Measurements from ENCODE around the gene PDE4DIP. TPM values are rescaled to one million over a fixed set of nuclear protein-coding genes. Genes with fewer than 3 reads are reported as not detected.
"Not testable (repeated sequence)": the region's sequence is repeated elsewhere in the genome, so short reads cannot be mapped to it uniquely, and the experiment has no call there.

Gene PDE4DIP
- total RNA-seq, 1 donor from 2014 or later = 163 TPM

GRCh38 chr1:148921047-148921446, 76.8 kb downstream of the PDE4DIP start:
- H3K4me3 ChIP-seq; H3K4me1 ChIP-seq; H3K27me3 ChIP-seq; H3K36me3 ChIP-seq; DNase-seq; intact Hi-C loops (cut with DNase I); ATAC-seq; H3K9me3 ChIP-seq; H3K27ac ChIP-seq: not testable (repeated sequence)

DNA sequence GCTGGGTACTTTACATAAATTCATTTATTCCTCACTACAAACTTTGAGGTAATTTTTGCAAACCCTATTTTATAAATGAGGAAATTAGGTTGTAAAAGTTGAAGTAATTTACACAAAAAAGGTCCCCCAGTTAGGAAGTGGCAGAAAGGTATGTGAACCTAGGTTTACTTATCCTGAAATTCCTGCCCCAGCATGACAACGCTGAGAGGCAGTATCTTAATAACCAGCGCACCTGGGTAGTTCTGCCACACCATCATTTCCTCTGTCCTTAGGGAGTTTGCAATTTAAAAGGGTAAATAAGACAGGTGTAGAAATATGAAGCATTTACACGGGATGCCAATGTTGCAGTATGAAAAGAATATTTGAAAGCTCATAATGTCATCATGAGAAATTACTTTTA, 79.6 kb downstream of the PDE4DIP start:
- H3K27ac ChIP-seq; H3K4me3 ChIP-seq; intact Hi-C loops (cut with DNase I); H3K4me1 ChIP-seq; H3K9me3 ChIP-seq; ATAC-seq; H3K36me3 ChIP-seq; DNase-seq; H3K27me3 ChIP-seq: not testable (repeated sequence)

DNA sequence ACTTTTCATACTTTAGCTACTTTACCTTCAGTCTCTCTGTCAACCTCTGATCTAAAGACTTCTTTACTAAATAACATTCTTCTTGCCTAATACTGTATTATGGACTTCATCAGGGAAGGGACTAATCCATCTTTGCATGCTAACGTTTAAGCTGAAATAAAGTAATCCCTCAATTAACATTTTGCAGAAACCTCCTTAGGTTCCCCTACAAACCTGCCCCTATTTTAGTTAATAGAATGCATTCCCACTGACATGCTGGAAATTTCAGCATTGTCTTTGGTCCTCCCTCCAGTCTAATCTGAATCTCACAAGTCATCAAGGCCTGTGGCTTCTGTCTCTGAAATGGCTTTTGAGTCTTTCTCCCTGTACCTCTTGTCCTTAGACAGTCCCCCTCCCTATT, 83.4 kb downstream of the PDE4DIP start:
- intact Hi-C loops (cut with DNase I); H3K27ac ChIP-seq; H3K9me3 ChIP-seq; H3K36me3 ChIP-seq; ATAC-seq; H3K27me3 ChIP-seq; H3K4me1 ChIP-seq; H3K4me3 ChIP-seq; DNase-seq: not testable (repeated sequence)

DNA sequence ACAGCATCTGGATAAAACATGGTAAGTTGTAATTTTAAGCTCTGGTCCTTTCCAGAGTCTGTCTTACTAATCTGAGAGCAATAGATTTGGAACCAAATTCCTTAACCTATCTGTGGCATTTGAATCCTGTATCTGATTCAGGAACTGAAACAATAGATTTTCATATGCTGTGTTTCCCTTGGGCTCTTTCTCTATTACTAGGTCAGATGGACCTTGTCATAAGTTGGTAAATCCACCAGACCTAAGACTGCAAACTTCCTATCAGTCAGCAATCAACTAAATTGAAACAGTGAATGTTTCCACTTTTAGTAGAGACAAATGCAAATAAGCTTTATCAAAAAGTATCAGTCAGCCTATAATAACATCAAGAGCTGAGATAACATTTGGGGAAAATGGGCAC, 85.0 kb downstream of the PDE4DIP start:
- H3K36me3 ChIP-seq; ATAC-seq; H3K4me3 ChIP-seq; DNase-seq; H3K4me1 ChIP-seq; H3K9me3 ChIP-seq; H3K27me3 ChIP-seq; intact Hi-C loops (cut with DNase I); H3K27ac ChIP-seq: not testable (repeated sequence)

GRCh38 chr1:148935381-148936002, 91.3 kb downstream of the PDE4DIP start:
- H3K27ac ChIP-seq; H3K27me3 ChIP-seq; intact Hi-C loops (cut with DNase I); H3K4me3 ChIP-seq; H3K4me1 ChIP-seq; ATAC-seq; H3K36me3 ChIP-seq; H3K9me3 ChIP-seq; DNase-seq: not testable (repeated sequence)

DNA sequence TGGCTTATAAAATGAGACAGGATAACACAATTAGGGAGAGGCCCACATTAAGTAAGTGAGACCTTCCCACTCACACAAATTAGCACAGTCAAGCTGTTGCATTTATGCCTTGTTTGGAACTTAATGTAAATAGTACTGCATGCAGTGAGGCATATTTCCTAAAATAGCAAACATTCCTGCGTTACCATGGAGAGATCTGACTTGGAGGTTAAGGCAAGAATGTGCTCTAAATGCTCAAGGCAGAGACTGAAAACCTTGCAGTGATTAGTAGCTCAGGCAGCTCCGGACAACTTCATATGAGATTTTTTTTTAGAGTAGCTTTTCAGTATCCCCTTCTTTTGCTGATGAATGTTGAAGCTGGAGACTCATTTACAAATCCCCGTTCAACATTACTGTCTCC, 98.7 kb downstream of the PDE4DIP start:
- H3K36me3 ChIP-seq; intact Hi-C loops (cut with DNase I); H3K4me1 ChIP-seq; H3K9me3 ChIP-seq; H3K4me3 ChIP-seq; H3K27ac ChIP-seq; DNase-seq; H3K27me3 ChIP-seq: not testable (repeated sequence)
- peak; percentile 72 for ATAC-seq

GRCh38 chr1:148945130-148945529, 100.9 kb downstream of the PDE4DIP start:
- DNase-seq; H3K9me3 ChIP-seq; H3K27me3 ChIP-seq; H3K4me3 ChIP-seq; H3K36me3 ChIP-seq; intact Hi-C loops (cut with DNase I); H3K27ac ChIP-seq; H3K4me1 ChIP-seq; ATAC-seq: not testable (repeated sequence)

- H3K9me3 ChIP-seq; DNase-seq; H3K4me3 ChIP-seq; H3K27me3 ChIP-seq; H3K27ac ChIP-seq; H3K36me3 ChIP-seq; intact Hi-C loops (cut with DNase I); ATAC-seq; H3K4me1 ChIP-seq: not testable (repeated sequence)
Observed at GRCh38 chr1:148948768-148949167, 104.5 kb downstream of the PDE4DIP start.

DNA sequence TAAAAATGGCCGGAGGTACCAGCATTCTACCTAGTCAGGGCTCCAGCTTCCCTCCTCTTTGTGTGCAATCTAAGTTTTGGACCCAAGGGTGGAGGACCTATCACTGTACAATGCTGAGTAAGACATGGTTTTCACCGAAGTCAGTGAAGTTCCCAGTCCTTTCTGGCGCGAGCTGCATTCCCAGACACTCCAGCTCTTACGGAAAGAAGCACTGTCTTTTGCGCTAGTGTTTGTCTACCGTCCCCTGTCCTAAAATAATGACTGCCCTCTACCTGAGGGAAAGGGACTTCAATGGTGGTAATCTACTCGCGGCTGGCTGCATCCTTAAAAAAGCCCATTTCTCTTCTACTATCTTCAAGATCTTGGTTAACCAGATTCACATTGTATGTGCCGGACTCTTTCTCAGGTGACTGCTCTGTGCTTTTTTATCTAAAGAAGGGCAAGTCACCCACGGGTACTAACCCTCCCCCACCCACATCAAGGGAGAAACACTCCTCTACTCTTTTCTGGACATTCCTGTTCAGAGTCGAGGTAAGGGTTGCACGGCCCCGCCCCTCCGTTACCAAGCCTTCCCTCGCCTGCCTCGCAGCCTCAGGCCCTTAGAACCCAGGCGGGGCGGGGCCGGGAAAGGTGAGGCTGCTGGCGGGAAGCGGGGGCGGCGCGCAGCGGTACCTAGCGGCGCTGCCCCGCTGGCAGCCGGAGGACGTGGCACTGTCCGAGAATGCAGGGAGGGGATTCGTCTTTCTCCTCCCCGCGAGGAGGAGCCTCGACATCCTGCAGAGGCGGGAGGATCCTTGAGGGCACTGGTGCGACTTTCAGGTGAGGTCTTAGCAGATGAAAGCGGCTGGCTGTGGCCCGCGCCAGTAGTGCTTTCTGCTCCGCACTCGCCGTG, 107.4 kb downstream of the PDE4DIP start:
- DNase-seq (peak; percentile 89), ATAC-seq (peak; percentile 93)
- peak overlapping the region; percentile 76 for H3K27ac ChIP-seq
- H3K27me3 ChIP-seq; intact Hi-C loops (cut with DNase I); H3K9me3 ChIP-seq; H3K36me3 ChIP-seq; H3K4me1 ChIP-seq: not testable (repeated sequence)
- TF ChIP-seq CTCF (IDR thresholded peaks at IDR 0.05) = peak; percentile 7
- peak overlapping the region; percentile 57 for H3K4me3 ChIP-seq

- peak; percentile 91 for DNase-seq
Observed at GRCh38 chr1:148952253-148952937, 108.2 kb downstream of the PDE4DIP start.

GRCh38 chr1:148952938-148953616, 108.8 kb downstream of the PDE4DIP start:
- peak overlapping the region; percentile 58 for H3K4me3 ChIP-seq
- H3K9me3 ChIP-seq; H3K36me3 ChIP-seq; H3K27me3 ChIP-seq; DNase-seq; ATAC-seq; H3K4me1 ChIP-seq; H3K27ac ChIP-seq; intact Hi-C loops (cut with DNase I): not testable (repeated sequence)

More at GRCh38 chr1:148952253-148952937, 108.2 kb downstream of the PDE4DIP start:
- H3K27me3 ChIP-seq; H3K4me1 ChIP-seq; H3K9me3 ChIP-seq; intact Hi-C loops (cut with DNase I); H3K36me3 ChIP-seq: not testable (repeated sequence)
- peak overlapping the region; percentile 76 for H3K27ac ChIP-seq
- peak; percentile 89 for ATAC-seq
- H3K4me3 ChIP-seq = peak overlapping the region; percentile 58

DNA sequence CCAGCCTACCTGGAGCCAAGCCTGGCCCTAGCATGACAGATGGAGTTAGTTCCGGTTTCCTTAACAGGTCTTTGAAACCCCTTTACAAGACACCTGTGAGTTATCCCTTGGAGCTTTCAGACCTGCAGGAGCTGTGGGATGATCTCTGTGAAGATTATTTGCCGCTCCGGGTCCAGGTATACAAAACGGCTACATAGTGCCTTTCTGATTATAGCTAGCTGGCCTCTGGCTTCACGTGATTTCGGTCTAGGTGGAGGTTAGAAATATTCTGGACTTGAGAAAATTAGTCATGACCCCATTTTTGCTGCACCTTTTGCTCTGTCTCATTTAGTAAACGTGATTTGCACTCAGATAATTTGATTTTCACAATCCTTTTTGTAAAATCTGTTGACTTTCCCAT, 109.5 kb downstream of the PDE4DIP start:
- ATAC-seq; H3K36me3 ChIP-seq; H3K9me3 ChIP-seq; intact Hi-C loops (cut with DNase I); H3K4me1 ChIP-seq; H3K27me3 ChIP-seq; DNase-seq; H3K27ac ChIP-seq: not testable (repeated sequence)
- peak overlapping the region; percentile 58 for H3K4me3 ChIP-seq

Measured in upper lobe of right lung (tissue), 1 donor.